HG02852 (cell line): ENCODE data around the gene HOXC12.

Experiments
- ATAC-seq: cut with Tn5 transposase; IDR thresholded peaks from one replicate; pipeline ENCODE4 v1.9.1; 2021; ENCODE audit warnings: mild to moderate bottlenecking, moderate library complexity; ENCODE audit not compliant: unreplicated experiment

Gene HOXC12

DNA sequence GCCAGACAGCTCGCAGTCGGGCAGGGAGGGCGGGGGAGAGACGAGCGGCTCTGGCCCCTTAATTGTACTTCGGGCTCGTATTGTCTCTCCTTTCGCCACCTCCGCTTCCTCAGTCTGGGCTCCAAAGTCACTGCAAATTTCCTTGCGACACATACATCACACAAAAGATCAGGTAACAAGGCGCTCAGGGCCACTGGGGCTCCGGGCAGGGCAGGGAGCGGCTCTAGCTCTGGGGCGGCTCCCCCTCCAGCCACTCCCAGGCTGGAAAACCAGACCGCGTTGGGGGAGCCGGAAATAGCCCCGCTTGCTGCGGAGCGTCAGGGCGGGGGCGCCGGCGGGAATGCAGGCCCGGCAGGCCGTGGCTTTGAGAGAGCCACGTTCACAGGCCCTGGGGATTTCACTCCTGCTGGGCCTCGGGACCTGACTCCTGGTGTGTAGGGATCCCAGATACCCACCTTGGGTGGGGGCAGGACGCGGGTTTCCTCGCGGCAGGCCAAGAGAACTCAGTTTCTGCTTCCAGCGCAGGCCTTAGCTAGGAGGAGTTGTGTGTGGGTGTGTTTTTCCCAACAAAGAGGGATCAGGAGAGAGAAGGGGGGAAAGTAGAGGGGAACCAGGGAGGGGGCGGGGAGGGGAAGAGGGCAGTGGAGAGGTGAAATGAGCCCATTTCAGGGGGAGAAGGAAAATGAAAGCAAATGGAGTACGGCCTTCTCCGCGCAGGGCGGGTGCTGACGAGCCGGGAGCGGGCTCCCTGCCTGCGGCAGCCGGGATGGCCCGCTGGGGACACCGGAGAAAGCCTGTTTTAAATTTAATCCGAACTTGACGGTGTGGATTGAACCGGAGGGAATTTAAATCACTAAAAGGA lies 40.9 kb downstream of the HOXC12 start:
- ATAC-seq, result no peak

DNA sequence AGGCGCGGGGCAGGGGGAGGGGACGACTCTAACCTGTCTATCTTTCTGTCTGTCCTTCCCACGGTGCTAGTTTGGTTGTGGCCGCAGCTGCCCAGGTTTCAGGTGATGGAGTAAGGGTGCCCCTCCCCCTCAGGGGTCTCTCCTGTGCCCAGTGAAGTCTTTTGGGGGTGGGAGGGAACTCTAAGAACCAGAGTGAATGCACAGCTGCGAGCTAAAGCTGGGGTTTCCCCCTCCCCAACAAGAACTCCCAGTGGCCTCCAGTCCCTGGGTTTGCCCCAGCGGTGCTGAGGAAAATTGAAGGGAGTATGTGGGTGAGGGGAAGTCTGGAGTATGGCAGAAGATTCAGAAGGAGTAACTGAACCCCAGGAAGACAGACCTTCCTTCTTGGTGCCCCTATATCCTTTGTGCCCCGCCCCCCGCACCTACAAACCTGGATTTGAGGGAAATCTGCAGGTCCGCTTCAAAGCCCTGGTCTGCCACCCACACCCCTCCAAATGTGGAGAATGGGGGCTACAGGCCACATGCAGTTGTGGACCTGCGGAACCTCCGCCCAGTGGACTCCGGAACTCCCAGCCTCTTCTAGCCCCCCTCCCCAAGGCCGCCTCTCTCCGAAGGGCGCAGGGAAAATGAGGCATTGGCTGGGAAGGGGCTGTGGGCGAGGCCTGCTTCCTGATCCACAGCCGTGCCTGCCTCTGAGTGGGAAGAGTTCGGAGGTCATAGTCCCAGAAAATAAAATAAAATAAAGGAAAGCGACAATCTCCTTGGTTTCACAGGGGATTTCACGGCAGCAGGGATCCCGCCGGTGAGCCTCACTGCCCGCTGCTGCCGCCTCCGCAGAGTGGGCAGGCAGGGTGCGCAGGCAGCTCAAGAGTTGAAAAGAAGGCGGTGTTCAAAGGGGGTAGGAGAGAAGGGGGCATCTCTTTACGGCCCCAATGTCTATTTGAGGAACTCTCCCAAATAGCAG lies 41.8 kb downstream of the HOXC12 start:
- no peak for ATAC-seq

DNA sequence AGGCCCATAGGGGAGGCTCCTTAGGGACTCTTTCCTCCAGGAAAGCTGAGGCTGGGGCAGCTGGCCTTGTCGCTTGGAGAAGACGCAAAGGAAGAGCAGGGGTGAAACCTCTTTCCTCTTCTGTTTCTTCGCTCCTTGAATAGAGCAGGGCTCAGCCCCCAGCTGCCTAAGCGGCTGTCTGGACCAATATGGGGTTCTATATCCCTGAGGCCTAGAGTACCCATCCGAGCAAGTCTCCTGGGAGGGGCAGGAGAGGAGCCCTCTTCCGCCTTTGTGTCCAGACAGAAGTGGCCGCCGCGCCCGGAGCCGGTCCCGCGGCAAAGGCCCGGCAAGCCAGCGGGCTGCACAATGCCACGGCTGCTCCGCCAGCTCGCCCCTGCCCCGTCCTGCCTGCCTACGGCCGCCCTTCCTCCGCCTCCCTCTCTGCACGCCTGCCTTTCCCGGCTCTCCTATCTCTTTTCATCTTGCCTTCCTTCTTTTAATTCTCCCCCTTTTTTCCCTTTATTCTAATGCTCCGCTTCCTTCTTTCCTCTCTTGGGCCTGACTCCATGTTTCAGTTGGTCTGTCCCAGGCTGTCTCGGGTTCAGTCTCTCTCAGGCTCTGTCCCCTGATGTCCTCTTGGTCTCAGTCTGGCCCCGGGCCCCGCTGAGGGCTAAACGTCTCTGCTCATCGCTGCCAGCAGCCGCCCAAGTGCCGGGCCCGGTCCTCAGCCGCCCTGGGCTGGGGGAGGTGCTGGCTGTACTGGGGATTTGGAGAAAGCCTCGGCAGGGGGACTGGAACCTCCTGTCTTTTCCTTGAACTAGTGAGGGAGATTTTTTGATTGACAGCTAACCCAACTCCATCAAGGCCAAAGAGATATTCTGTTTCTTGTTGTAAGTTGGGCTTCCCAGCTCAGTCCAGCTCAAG lies 42.8 kb downstream of the HOXC12 start:
- no peak for ATAC-seq

DNA sequence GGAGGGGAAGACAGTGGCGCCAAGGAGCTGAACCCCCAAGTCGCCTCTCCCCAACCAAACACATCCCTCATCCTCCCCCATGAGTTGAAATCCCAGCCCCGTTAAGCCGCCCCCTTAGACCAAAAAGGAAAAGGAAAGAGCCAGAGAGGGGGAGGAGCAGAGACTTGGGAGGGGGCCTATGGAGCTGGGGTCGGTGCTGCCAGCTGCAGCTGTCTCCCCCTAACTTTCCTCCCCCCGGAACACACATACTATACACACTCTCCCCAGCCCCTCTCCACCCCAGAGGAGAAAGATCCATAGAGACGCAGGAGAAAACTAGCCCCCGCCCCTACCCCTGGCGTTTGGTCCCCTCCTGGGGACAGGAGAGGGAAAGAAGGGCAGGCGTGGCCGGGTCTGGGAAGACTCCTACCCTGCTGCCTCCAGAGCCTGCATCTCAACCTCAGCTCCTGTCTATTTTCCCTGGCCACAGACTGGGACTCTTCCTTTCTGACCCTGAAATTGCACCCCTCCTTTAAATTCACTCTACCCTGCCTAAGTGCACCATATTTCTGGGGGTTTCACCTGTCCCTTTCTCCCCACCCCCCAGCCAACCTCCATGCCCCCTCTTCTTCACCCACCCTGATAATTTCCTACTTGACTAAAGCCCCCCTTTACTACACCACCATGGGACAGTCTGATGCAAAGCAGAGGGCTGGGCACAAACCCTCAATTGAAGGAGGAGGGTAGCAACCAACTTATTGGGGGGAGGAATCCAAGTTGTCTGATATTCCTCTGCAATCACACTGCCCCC lies 43.6 kb downstream of the HOXC12 start:
- no peak for ATAC-seq

DNA sequence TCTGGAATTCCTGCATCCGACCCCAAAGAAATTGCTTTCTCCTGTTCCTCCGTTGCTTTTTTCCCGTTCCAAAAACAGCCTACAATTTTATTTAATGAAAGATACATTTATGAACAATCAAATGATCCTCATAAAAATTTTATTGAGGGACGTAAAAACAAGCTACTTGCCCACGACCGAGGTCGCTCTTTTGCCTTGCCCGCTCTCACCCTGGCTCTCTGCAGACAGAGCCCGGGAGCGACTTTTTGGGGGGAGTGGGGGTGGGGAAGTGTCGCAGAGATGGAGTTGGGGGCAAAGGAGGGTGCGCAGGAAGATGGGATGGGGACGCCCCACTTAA lies 44.2 kb downstream of the HOXC12 start:
- ATAC-seq, result no peak

DNA sequence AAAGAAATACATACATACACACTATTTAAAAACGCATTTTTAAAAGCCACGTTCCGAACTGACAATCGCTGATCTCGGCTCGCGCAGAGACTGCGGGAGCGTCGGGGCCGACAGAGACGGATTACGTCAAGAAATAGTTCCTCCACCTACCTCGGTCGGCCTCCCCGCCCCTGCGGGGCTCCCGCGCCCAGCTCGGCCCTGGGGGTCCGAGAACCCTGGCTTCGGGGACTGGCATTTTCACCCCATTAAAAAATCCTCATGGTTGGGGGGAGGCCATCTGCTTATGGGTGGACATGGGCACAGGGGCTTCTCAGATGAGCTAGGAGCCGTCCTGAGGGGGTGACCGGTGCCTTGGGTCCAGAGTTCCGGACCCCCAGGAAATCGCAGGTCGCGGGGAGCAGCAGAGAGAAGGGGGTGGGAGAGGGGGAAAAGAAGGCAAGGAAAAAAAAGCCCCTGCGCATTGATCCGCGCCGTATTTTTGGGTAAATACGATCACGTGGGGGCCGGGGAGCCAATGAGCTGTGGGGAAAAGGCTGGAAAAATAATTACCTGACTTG lies 44.9 kb downstream of the HOXC12 start:
- ATAC-seq, result no peak

DNA sequence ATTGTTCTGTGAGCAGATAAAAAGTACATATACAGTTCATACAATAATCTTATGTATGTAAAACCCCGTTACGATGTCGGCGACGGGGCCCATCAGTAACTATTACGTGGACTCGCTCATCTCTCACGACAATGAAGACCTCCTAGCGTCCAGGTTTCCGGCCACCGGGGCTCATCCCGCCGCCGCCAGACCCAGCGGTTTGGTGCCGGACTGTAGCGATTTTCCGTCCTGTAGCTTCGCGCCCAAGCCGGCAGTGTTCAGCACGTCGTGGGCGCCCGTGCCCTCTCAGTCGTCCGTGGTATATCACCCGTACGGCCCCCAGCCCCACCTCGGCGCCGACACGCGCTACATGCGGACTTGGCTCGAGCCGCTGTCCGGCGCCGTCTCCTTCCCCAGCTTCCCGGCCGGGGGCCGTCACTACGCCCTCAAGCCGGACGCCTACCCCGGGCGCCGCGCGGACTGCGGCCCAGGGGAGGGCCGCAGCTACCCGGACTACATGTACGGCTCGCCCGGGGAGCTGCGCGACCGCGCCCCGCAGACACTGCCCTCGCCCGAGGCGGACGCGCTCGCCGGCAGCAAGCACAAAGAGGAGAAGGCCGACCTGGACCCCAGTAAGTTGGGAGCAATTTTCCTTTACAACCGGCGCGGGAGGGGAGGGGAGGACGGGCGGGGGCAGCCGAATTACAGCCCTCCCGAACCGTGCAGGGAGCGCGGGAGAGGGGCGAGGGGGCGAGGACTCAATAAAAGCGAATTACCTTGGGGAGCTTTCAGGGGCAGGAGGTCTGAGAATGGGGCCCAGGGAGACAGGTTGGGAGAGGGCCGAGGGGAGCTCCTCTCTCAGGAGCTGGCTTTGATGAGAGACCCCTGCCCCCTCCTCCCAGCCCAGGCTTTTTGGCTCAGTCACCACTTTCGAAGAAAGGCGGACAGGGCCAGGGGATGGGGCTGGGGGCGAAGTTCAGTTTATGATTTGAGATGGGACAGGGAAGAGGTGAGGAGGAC lies 45.7 kb downstream of the HOXC12 start, which contains the start of gene HOXC9:
HOXC9 (plus strand) TSS at position 46 of the 999 bp plus-strand sequence; CDS start at position 74, 28 bp downstream.
- no peak for ATAC-seq

DNA sequence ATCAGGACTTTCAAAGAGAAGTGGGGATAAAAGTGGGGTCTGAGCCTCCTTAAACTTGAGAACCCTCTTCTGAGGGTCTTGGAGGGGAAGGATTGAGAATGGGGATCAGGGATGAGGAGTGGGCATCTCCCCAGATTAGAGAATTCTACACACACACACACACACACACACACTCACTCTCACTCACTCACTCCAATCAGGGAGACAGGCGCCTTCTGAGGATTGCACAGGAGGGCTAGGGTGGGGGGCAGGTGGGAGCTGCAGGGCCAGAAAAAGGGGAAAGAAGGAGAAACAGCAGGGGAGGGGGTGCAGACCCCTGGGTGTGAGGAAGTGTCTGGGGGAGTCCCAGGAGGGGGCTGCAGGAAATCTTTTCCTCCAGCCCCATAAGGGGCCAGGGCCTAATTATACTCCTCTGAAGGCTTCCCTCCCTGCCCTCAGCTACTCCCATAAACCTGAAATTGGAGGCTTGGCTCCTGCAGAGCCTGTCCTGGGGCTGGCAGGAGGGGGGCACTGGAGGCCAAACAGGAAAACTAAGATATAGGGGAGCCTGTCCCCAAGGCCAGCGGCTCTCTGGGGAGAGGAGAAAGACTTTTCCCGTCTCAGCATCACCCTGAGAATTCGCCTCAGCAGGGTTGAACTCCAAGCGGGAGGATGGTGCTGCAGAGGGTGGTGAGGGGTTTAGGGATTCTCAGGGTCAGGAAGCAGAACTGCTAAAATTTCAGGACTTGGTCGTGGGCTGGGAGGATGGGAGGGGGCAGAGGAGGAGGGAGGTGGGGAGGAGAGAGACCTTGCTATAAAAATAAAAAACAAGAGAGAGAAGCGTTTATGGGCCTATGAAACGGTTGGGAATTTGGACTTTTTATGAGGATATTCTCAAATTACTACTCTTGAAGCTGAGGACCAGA lies 46.8 kb downstream of the HOXC12 start:
- ATAC-seq, result no peak

DNA sequence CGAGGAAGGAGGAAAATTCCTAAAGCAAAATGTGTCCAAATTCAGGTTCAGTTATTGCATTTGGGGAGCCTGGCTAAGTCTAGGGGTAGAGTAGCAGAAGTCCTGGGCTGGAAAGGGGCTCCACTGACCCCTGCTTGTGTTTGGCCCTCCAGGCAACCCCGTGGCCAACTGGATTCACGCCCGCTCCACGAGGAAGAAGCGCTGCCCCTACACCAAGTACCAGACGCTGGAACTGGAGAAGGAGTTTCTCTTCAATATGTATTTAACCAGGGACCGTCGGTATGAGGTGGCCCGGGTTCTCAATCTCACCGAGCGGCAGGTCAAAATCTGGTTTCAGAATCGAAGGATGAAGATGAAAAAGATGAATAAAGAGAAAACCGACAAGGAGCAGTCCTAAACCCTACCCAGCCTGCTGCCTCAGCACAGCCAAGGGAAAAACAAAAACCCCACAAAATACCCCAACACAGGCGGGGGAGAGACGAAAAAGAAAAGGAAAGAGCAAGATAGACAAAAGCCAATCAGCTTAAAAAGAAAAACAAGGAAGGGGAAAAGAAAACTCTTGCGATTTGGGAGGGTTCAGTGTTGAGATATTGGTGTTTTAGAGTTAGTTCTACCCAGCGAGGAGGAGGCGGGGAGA lies 47.7 kb downstream of the HOXC12 start:
- ATAC-seq, result no peak

DNA sequence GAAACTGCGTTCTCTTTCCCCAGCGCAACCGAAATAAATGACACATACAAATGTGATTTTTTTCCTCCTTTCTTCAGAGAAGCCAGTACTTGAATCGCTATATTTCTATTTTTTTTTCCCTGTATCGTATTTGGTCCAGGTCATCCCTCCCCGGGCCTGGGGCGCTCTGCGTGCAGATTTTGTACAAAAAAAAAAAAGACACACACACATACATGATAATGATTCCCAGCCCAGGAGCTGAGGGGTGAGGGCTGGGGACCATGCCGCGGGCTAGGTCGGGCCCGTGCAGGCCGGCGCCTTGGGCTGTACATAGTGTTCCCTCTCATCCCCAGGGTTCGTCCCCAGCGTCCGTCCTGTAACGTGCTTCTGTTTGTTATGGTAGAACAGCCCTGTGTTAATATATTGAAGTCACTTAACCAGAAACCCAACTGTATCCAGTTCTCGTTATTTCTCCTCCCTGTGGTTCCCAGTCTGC lies 48.2 kb downstream of the HOXC12 start:
- no peak for ATAC-seq

DNA sequence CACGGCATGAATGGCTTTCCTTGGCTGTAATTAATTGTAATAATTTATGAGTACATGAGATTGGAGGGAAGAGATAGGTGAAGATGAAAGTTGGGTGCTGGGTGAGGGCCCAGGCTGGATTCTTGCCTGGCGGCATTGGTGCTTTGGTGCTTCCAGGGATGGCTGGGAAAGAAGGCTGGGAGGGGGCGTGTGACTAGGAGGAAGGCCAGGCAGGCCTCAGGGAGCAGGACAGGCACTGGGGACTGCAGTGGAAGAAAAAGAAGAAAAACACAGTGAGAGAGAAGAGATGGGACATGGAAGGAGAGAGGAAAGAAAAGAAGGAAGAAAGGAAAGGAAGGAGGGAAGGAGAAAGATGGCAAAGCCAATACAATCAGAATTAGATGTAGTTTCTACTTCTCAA lies 48.9 kb downstream of the HOXC12 start:
- no peak for ATAC-seq

DNA sequence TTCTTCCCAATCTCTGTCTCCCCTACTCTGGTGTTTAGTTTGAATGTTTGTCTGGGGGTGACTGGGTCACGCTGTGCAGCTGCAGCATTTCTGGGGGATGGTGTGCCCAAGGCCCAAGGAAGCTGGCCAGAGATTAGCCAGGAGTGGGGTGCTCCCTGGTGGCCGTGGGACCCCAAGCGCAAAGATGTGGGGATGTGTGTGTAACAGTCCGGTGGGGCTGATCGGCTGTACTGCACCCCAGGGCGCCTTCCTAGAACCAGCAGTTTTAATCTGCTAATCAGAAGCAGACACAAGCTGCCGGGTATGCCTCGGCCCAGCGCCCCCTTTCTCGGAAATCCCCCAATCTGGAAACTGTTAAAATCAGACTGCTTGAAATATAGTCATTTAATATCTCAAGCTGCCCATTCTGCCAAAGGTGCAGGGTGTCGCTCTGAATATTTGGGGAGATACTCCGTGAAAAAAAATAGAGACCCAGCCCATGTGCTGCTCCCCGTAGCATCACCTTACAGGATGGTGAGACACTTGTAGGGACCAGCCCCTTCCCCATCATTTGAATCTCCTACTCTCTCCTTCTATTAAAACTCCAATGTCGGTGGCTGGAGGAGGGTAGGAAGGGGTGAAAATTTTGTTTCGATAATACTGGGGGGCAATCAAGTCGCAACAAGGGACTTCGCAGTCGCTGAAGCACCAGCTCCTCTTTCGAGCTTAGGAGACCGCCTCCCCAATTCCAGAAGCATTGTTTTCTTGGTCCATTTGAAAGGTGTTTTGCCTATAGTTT lies 49.5 kb downstream of the HOXC12 start:
- ATAC-seq, result no peak

DNA sequence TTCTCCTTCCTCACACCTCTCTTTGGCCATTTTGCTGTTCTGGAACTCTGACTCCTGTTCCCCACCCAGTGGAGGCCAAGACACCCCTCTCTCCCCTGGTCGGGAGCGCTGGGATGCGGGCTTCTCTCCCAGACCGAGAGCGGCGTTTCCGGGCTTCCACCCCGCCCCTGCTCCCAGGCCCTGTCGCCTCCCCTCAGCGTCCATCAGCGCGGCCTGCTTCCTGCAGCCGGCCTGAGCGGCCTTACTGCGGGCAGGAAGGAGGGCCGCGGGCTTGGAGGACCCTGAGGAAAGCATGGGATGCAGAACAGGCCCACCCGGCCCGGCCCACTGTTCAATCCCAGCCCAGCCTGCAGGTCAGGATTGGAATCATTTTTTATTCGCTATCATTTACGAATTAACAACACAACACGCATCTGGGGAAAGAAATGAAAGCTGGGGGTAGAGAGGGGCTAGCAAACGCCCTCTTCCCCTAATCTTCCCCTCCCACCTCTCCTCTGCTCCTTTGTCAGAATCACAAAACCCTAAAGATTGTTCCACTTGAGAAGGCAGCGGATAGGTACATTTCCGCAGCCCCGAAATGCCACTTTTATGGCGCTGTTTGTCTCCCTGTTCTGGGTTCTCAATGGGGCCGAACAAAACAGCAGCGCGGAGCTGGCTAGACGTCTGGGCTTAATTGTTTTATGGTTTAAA lies 50.3 kb downstream of the HOXC12 start:
- no peak for ATAC-seq

DNA sequence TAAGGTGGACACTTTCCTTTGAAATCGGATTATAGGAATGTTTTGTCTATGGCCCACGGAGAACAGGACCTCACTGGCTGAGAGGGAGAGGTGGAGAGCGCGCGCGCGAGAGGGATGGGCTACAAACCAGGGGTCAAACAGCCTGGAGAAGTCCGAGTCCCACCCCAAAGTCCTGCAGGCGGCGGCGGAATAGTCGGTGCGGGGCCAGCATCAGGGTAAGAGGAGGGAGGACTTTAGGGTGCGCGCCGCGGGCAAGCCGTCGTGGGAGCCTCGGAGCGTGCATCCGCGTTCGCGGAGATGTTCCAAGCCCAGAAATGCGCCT lies 50.8 kb downstream of the HOXC12 start:
- no peak for ATAC-seq

DNA sequence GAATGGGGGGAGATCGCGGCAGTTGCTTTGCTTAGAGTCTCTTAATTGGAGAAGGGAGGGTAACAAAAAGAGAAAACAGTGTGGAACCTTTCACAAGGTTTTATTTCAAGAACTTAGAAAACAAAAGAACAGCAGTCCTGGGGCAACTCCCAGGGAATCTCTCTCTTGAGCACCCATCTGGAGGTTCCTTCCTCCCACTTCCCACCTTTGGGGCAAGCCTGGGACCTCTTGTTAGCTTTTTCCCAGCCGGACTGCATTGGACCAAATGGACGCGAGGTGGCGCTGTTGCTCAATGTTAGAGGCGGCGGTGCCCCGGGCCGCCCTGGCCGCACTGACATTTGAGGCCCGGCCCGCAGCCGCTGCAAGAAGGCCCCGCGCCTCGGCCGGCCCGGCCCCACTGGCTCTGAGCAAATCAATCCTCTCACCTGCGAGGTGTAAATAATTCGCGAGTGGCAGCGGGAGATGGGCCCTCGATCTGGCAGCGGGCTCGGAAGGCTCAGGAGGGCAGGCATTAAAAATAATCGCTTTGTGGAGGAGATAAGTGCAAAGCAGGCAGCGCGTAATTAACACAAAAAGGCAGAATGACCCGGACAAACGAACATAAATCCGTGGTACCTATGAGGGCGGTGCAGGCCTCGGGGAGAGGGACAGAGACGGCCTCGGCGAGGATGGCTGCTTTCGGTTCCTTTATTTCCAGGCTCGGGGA lies 51.3 kb downstream of the HOXC12 start:
- ATAC-seq, result peak; percentile 68
